B cell (primary cell): ENCODE measurements around the gene SERINC5. TPM values are rescaled to one million over a fixed set of nuclear protein-coding genes. Genes with fewer than 3 reads are reported as not detected.

Experiments
- ATAC-seq: fragments of 200-7000 bp; cut with Tn5 transposase; one replicate; pipeline ENCODE4 v1.10.0; 2021; ENCODE audit warnings: low read depth, mild to moderate bottlenecking, moderate number of reproducible peaks, moderate library complexity
- CTCF ChIA-PET: fragments of 350-600 bp; sonication (Branson Sonifier 250); formaldehyde crosslinking; loops from one replicate; lab custom pipeline; 2021; ENCODE audit warnings: antibody characterized with exemption, inconsistent platforms; lab: Charles Lee
- POLR2A ChIA-PET: fragments of 350-600 bp; sonication (Branson Sonifier 250); formaldehyde crosslinking; loops from one replicate; lab custom pipeline; 2021; ENCODE audit warnings: antibody characterized with exemption; lab: Charles Lee
- DNase-seq: peaks from one replicate; pipeline ENCODE4 v3.0.0; 2013
- H2AFZ ChIP-seq: 2 replicates; pipeline ENCODE4 v1.6.1; 2012; ENCODE audit warnings: mild to moderate bottlenecking, low read depth, low read length; ENCODE audit not compliant: insufficient read depth, poor library complexity, severe bottlenecking
- H3K27ac ChIP-seq, 2 donors: 1 replicate in 1 of 2; 2 replicates in 1 of 2; pipeline ENCODE4 v1.5.1; 2012 to 2013; ENCODE audit warnings: low read length in 2 of 2, mild to moderate bottlenecking in 2 of 2, moderate library complexity in 1 of 2
- H3K27me3 ChIP-seq, 4 experiments: fragments of 200-600 bp in 1 of 4; sonication (generic) in 1 of 4; replicated peaks in 1 of 4; 1 replicate in 2 of 4; 2 replicates in 2 of 4; pipeline versions ENCODE4 v1.6.1 to v1.7.0; 2013 to 2016; ENCODE audit warnings: low read length in 3 of 4, mild to moderate bottlenecking in 2 of 4, mixed read lengths in 1 of 4, moderate library complexity in 1 of 4; ENCODE audit not compliant: insufficient read depth in 4 of 4, control insufficient read depth in 3 of 4; ENCODE audit errors: control extremely low read depth in 1 of 4
- H3K36me3 ChIP-seq, 2 experiments: replicated peaks in 1 of 2; 1 replicate in 1 of 2; 2 replicates in 1 of 2; pipeline versions ENCODE4 v1.6.1 to v1.7.1; 2013; ENCODE audit warnings: low read length in 1 of 2; ENCODE audit not compliant: insufficient read depth in 2 of 2, control insufficient read depth in 1 of 2; ENCODE audit errors: control extremely low read depth in 1 of 2, extremely low read depth in 1 of 2
- H3K4me1 ChIP-seq, 2 donors: fragments of 200-600 bp in 1 of 2; sonication (generic) in 1 of 2; 1 replicate in 1 of 2; 2 replicates in 1 of 2; pipeline versions ENCODE4 v1.5.1 to v1.6.1; 2013 to 2017; ENCODE audit warnings: low read length in 2 of 2; ENCODE audit not compliant: control insufficient read depth in 2 of 2, insufficient read depth in 2 of 2
- H3K4me2 ChIP-seq: replicated peaks from 2 replicates; pipeline ENCODE3; 2012; ENCODE audit warnings: mild to moderate bottlenecking, low read depth, low read length; ENCODE audit not compliant: poor library complexity, severe bottlenecking
- H3K4me3 ChIP-seq, 5 experiments: fragments of 200-600 bp in 1 of 5; sonication (generic) in 1 of 5; 1 replicate in 3 of 5; 2 replicates in 2 of 5; pipeline versions ENCODE4 v1.5.1 to v1.7.0; 2011 to 2016; ENCODE audit warnings: low read length in 4 of 5, mild to moderate bottlenecking in 4 of 5, low read depth in 2 of 5, control low read depth in 1 of 5, moderate library complexity in 1 of 5; ENCODE audit not compliant: insufficient read depth in 1 of 5; ENCODE audit errors: control extremely low read depth in 1 of 5, extremely low read depth in 1 of 5
- H3K79me2 ChIP-seq: fragments of 200-600 bp; sonication (generic); one replicate; pipeline ENCODE4 v1.6.0; 2016; ENCODE audit warnings: low read length; ENCODE audit not compliant: control insufficient read depth, insufficient read depth
- H3K9ac ChIP-seq: fragments of 200-600 bp; sonication (generic); 2 replicates; pipeline ENCODE4 v1.6.1; 2017; ENCODE audit warnings: mild to moderate bottlenecking, low read length, moderate library complexity
- H3K9me3 ChIP-seq, 3 donors: one replicate each; pipeline versions ENCODE4 v1.6.1 to v1.7.1; 2013; ENCODE audit warnings: low read length in 2 of 3; ENCODE audit not compliant: control insufficient read depth in 2 of 3, insufficient read depth in 1 of 3; ENCODE audit errors: control extremely low read depth in 1 of 3
- H4K20me1 ChIP-seq: 2 replicates; pipeline ENCODE4 v1.6.0; 2012; ENCODE audit warnings: mild to moderate bottlenecking, low read length; ENCODE audit not compliant: insufficient read depth, control insufficient read depth, poor library complexity, severe bottlenecking
- H3K27ac Mint-ChIP-seq: one replicate; pipeline ENCODE4 v1.8.0; 2021; ENCODE audit warnings: mixed read lengths
- H3K27me3 Mint-ChIP-seq: one replicate; pipeline ENCODE4 v1.8.0; 2021; ENCODE audit warnings: mixed read lengths
- H3K4me1 Mint-ChIP-seq: one replicate; pipeline ENCODE4 v1.8.0; 2021; ENCODE audit warnings: mixed read lengths
- H3K4me3 Mint-ChIP-seq: one replicate; pipeline ENCODE4 v1.8.0; 2021; ENCODE audit warnings: mixed read lengths
- H3K9me3 Mint-ChIP-seq: one replicate; pipeline ENCODE4 v1.8.0; 2022; ENCODE audit warnings: mixed read lengths; ENCODE audit not compliant: insufficient read depth
- EZH2 ChIP-seq: IDR thresholded peaks from 2 replicates; pipeline ENCODE4 v1.6.1; 2012; ENCODE audit warnings: borderline replicate concordance, low read depth, mild to moderate bottlenecking, moderate library complexity, low read length; ENCODE audit not compliant: insufficient read depth, poor library complexity, severe bottlenecking
- WGBS: methylation state at CpG from one replicate; pipeline ENCODE4 v1.1.5; 2013; ENCODE audit warnings: missing lambda C conversion rate; ENCODE audit not compliant: insufficient coverage; 5-methylcytosine and 5-hydroxymethylcytosine counted together
- intact Hi-C: fragments of 100-400 bp; cut with micrococcal nuclease; formaldehyde crosslinking; loops from one replicate; pipeline ENCODE4 v1.10.0; 2022
- polyA plus RNA-seq: library from polyadenylated mRNA; depleted of rRNA; stranded (reverse); fragments of >200 nt; gene quantifications from 2 replicates; pipeline ENCODE4 v1.2.3, GENCODE V29; 2012
- total RNA-seq, 2 donors: library from RNA; stranded (reverse); fragments of 120-200 nt in 1 of 2; gene quantifications; 1 replicate in 1 of 2; 2 replicates in 1 of 2; pipeline versions ENCODE4 v1.2.3 to v1.2.4, GENCODE V29; 2013 to 2022
- TF ChIP-seq, protein P1 (sequence below): fragments of 200-600 bp; IDR thresholded peaks from one replicate; pipeline ENCODE4 v1.8.0; 2022; ENCODE audit warnings: antibody characterized with exemption, mild to moderate bottlenecking

The SERINC5 gene
- total and polyA plus RNA-seq, 2 donors (not counting 1 experiment from before 2014, with no cell fraction given): 2.4 to 9.5 TPM

- peak overlapping the region; percentile 64 for H3K9ac ChIP-seq
- TF ChIP-seq EZH2: no peak
- TF ChIP-seq, protein P1, sequence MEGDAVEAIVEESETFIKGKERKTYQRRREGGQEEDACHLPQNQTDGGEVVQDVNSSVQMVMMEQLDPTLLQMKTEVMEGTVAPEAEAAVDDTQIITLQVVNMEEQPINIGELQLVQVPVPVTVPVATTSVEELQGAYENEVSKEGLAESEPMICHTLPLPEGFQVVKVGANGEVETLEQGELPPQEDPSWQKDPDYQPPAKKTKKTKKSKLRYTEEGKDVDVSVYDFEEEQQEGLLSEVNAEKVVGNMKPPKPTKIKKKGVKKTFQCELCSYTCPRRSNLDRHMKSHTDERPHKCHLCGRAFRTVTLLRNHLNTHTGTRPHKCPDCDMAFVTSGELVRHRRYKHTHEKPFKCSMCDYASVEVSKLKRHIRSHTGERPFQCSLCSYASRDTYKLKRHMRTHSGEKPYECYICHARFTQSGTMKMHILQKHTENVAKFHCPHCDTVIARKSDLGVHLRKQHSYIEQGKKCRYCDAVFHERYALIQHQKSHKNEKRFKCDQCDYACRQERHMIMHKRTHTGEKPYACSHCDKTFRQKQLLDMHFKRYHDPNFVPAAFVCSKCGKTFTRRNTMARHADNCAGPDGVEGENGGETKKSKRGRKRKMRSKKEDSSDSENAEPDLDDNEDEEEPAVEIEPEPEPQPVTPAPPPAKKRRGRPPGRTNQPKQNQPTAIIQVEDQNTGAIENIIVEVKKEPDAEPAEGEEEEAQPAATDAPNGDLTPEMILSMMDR: no peak
- WGBS: 0% methylated on average over 37 of the region's 37 CpGs
- ChIA-PET CTCF (interaction anchor here (0.5 to 2.5 kb wide), 4 partner anchors 16 to 164 kb away, joined by 3 to 14 read pairs (median 6); no protein-coding TSS in a partner anchor), POLR2A (interaction anchor here (0.6 to 1.6 kb wide), 5 partner anchors 21 to 1717 kb away, joined by 3 to 8 read pairs (median 4); partner anchors contain the start of genes DHFR and ZFYVE16)
- Mint-ChIP-seq H3K27ac (peak overlapping the region; percentile 37), H3K4me1 (peaks cover 28% of the 10 kb centered on the region), H3K27me3 (no peaks in the 10 kb centered on the region), H3K4me3 (peak overlapping the region; percentile 100), H3K9me3 (no peaks in the 10 kb centered on the region)
- H3K4me2 ChIP-seq: peak overlapping the region; percentile 83
- H4K20me1 ChIP-seq: peaks cover 14% of the 10 kb centered on the region
- no peaks in the 10 kb centered on the region for H3K36me3 ChIP-seq
- H3K9me3 ChIP-seq: peaks cover 0 to 6% (median 0%) of the 10 kb centered on the region in 3 donors
- peak overlapping the region in 1 of 2 donors; percentile 73 for H3K27ac ChIP-seq
- intact Hi-C loops: loop anchor here (5.0 to 10.0 kb wide), 4 partner anchors 71 to 1893 kb away; partner anchors contain the start of genes ARSB and SCAMP1
- no peaks in the 10 kb centered on the region for H3K27me3 ChIP-seq
- H3K4me3 ChIP-seq: peak overlapping the region; percentile 80 to 93 (median 87)
- ATAC-seq (peak; percentile 39), DNase-seq (no peak)
- peaks cover 9 to 24% of the 10 kb centered on the region in 2 donors for H3K4me1 ChIP-seq
- H2AFZ ChIP-seq: peak overlapping the region; percentile 89
- H3K79me2 ChIP-seq: peaks cover 48% of the 10 kb centered on the region
These were observed 427 bp downstream of the SERINC5 start for GRCh38 chr5:80255431-80255810.

DNA sequence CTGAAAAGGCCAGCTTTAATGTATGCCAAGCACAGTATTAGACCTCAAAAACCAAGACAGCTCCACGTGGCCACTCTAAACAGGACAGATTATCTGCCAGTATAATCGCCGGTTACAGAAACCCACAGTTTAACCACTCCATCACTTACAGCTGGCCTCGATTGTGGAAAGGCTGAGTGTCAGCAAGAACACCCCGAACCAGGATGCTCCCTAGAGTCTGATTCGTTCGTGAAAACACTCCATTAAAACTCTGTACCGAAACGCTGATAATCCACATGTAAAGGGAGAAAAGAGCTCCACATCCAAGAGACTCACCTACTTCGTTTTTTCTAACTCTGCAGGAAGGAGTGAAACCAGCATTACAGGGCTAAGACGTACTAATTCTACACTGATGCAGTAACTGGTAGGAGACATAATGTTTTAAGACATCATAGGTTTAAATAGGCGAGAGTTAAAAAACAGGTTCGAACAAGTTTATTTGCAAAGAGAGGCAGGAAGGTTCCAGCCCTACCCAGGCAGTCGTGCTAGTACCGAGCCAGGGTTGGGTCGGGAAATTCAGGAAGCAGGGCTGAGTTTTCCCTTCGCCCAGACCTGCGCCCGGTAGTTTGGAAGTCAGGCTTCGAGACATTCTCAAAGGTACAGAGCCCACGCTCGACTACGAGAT, 949 bp downstream of the SERINC5 start:
- Histone ChIP-seq H3K27ac (peak overlapping the region in 1 of 2 donors; percentile 73), H3K4me2 (peak overlapping the region; percentile 83), H3K79me2 (peaks cover 53% of the 10 kb centered on the region), H3K9me3 (peaks cover 0 to 6% (median 0%) of the 10 kb centered on the region in 3 donors), H3K4me1 (peaks cover 9 to 24% of the 10 kb centered on the region in 2 donors), H3K36me3 (no peaks in the 10 kb centered on the region), H4K20me1 (peaks cover 14% of the 10 kb centered on the region), H3K27me3 (no peaks in the 10 kb centered on the region), H2AFZ (peak overlapping the region; percentile 89), H3K9ac (peak overlapping the region; percentile 64), H3K4me3 (peak overlapping the region; percentile 80 to 93 (median 87))
- CTCF ChIA-PET: interaction anchor here (0.5 to 2.5 kb wide), 5 partner anchors 16 to 164 kb away, joined by 3 to 14 read pairs (median 4); no protein-coding TSS in a partner anchor
- no peak for DNase-seq
- no peak for ATAC-seq
- peak overlapping the region; percentile 80 for H3K4me3 Mint-ChIP-seq
- intact Hi-C loops: loop anchor here (5.0 to 10.0 kb wide), 4 partner anchors 70 to 1893 kb away; partner anchors contain the start of genes ARSB and SCAMP1
- POLR2A ChIA-PET: no interaction called here
- peak overlapping the region; percentile 37 for H3K27ac Mint-ChIP-seq
- H3K4me1 Mint-ChIP-seq: peaks cover 28% of the 10 kb centered on the region
- no peaks in the 10 kb centered on the region for H3K9me3 Mint-ChIP-seq
- WGBS: 6% methylated on average over 16 of the region's 23 CpGs
- no peaks in the 10 kb centered on the region for H3K27me3 Mint-ChIP-seq
- no peak for TF ChIP-seq EZH2
- TF ChIP-seq, protein P1: no peak
